ENCODE data around the gene IFI27L1. TPM values are rescaled to one million over a fixed set of nuclear protein-coding genes. Genes with fewer than 3 reads are reported as not detected.

Gene IFI27L1
- total and polyA plus RNA-seq, 12 donors = 7.7 to 47.4 (median 17.1) TPM

DNA sequence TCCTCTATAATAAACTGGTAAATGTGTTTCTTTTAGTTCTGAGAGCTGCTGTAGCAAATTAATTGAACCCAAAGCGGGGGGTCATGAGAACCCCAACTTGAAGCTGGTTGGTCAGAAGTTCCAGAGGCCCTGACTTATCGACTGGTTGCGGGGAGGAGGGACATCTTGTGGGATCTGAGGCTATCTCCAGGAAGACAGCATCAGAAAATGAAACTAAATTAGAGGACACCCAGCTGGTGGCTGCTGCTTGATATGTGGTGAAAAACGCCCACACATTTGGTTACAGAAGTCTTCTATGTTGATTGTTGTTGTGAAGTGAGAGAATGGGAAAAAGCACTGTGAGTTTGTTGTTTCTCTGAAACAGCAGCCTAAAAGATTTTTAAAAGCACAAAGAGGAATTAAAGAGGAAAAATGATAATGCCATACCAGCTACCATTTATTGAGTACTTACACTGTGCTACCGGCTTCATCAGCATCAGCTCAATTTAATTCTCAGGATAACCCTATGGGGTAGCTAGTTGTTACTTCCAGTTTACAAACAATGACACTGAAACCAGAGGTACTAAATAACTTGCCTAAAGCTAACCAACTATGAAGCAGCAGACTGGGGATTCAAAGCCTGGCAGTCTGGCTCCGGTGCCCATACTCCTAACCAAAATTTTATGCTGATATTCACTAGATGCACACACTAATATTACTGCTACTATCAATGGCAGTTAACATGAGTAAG is 24.4 kb upstream of the IFI27L1 start:
- TF ChIP-seq, protein P1, sequence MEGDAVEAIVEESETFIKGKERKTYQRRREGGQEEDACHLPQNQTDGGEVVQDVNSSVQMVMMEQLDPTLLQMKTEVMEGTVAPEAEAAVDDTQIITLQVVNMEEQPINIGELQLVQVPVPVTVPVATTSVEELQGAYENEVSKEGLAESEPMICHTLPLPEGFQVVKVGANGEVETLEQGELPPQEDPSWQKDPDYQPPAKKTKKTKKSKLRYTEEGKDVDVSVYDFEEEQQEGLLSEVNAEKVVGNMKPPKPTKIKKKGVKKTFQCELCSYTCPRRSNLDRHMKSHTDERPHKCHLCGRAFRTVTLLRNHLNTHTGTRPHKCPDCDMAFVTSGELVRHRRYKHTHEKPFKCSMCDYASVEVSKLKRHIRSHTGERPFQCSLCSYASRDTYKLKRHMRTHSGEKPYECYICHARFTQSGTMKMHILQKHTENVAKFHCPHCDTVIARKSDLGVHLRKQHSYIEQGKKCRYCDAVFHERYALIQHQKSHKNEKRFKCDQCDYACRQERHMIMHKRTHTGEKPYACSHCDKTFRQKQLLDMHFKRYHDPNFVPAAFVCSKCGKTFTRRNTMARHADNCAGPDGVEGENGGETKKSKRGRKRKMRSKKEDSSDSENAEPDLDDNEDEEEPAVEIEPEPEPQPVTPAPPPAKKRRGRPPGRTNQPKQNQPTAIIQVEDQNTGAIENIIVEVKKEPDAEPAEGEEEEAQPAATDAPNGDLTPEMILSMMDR (IDR thresholded peaks at IDR 0.05) = no peak
- ATAC-seq = no peak
- H3K4me3 ChIP-seq = no peak overlapping the region
- no peaks in the 10 kb centered on the region for H3K27me3 ChIP-seq
- 79% methylated on average over 6 of the region's 6 CpGs for WGBS, 2 donors
- H3K4me1 ChIP-seq = peaks cover 0 to 52% (median 22%) of the 10 kb centered on the region in 9 donors
- intact Hi-C loops (cut with DNase I) = no loop called here
- no peaks in the 10 kb centered on the region for H3K9me3 ChIP-seq
- peak overlapping the region in 1 of 10 donors; percentile 13 for H3K27ac ChIP-seq
- H3K36me3 ChIP-seq = peaks cover 5 to 100% (median 87%) of the 10 kb centered on the region in 9 donors
- DNase-seq = no peak

DNA sequence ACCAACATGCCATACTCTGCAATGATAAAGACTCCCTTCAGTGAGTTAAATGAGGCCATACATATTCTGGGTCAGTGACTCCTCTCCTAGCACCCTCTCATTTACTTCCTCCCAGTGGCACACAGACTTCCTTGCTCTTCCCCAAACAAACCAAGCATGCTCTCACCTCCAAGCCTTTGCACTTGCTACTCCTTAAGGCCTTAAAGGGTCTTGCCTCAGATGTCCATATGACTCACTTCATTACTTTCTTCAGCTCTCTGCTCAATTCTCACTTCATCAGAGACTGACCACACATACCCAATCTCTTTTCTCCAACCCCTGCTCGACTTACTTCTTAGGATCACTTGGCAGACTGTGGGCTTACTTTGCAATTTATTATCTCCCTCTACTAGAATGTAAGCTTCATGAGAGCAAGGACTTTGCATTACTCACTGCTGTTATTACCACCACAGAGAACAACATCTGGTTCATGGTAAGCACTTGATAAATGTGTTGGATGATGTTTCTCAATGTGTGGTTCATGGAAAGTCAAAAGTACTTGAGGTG is 22.9 kb upstream of the IFI27L1 start:
- Histone ChIP-seq H3K27ac (no peak overlapping the region), H3K9me3 (no peaks in the 10 kb centered on the region), H3K4me3 (no peak overlapping the region), H3K27me3 (no peaks in the 10 kb centered on the region), H3K4me1 (peaks cover 0 to 54% (median 15%) of the 10 kb centered on the region in 9 donors), H3K36me3 (peaks cover 5 to 100% (median 80%) of the 10 kb centered on the region in 9 donors)
- ATAC-seq (no peak), DNase-seq (no peak)
- WGBS, 2 donors = 75 to 88% methylated on average over 1 of the region's 1 CpG
- intact Hi-C loops (cut with DNase I) = no loop called here
- TF ChIP-seq, protein P1 (IDR thresholded peaks at IDR 0.05) = no peak

DNA sequence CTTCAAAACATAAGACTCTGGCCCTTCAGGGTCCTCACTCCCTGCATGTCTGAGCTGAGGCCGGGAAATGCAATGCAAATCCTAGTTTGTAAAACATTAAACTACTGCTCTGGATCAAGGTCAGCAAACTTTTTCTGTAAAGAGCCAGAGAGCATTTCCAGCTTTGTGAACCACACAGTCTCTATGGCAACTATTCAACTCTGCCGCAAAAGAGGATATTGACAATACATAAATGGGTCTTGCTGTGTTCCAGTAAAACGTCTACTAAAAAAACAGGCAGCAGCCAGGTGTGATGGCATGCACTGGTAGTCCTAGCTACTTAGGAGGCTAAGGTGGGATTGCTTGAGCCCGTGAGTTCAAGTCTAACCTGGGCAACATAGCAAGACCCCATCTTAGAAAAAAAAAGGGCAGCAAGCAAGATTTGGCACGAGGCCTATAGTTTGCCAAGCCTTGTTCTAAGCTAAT is 22.4 kb upstream of the IFI27L1 start:
- Histone ChIP-seq H3K36me3 (peaks cover 5 to 100% (median 80%) of the 10 kb centered on the region in 9 donors), H3K27ac (no peak overlapping the region), H3K4me3 (no peak overlapping the region), H3K4me1 (peaks cover 0 to 59% (median 15%) of the 10 kb centered on the region in 9 donors), H3K27me3 (no peaks in the 10 kb centered on the region), H3K9me3 (no peaks in the 10 kb centered on the region)
- intact Hi-C loops (cut with DNase I) = no loop called here
- 87 to 90% methylated on average over 5 of the region's 5 CpGs for WGBS, 2 donors
- TF ChIP-seq, protein P1 (IDR thresholded peaks at IDR 0.05) = no peak
- no peak for DNase-seq
- ATAC-seq = no peak

DNA sequence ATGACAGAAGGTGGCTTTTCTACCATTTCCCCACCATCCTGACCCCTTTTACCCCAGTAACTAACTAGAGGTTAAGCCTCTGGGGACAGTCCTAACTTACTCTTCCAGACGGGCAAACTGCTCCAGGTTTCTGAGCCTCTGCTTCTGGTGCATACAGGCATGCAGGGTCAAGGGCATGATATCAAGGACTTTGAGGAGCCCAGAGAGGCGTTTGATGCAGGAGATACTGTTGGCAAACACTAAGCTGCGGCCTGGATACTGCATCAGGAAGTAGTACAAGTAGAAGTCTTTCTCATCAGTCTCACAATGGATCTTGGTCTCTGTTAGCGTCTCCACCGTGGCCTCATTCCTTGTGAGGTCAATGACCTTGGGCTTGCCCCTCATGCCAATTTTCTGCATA is 21.1 kb upstream of the IFI27L1 start:
- Histone ChIP-seq H3K4me3 (no peak overlapping the region), H3K27me3 (no peaks in the 10 kb centered on the region)
- TF ChIP-seq, protein P1 (IDR thresholded peaks at IDR 0.05) = no peak

More for the DNA sequence above, 21.1 kb upstream of the IFI27L1 start:
- peaks cover 0 to 59% (median 15%) of the 10 kb centered on the region in 9 donors for H3K4me1 ChIP-seq
- H3K9me3 ChIP-seq = no peaks in the 10 kb centered on the region
- no peak for ATAC-seq
- no peak for DNase-seq
- WGBS, 2 donors = 48 to 58% methylated on average over 5 of the region's 5 CpGs
- peaks cover 5 to 89% (median 67%) of the 10 kb centered on the region in 9 donors for H3K36me3 ChIP-seq
- intact Hi-C loops (cut with DNase I) = no loop called here
- H3K27ac ChIP-seq = no peak overlapping the region
